ENCODE results near the gene CIART.
A peak's percentile ranks its signal among the peaks of the same experiment; 100 is the strongest.

The CIART gene

DNA sequence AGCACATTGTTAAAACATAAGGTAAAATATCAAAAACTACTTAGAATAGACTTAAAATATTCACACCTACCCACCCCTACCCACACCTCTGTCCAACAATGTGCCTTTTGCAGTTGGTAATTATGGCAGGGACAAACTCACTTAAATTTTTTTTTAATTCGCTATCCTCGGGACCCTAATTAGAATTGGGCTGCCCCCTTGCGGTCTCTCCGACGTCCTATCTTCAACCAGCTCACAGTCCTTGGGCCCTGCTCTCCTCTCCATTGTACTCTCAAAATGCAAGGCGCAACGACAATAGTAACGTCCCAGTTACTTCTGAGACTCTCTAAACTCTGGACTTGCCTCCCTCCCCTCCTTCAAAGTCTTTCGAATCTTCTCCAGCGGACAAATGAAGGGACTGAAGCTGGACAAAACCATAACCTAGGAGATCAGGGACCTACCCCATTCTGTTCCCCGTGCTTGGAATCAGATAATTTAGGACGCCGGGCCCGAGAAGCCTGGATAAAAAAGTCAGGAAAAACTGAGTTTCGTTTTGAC lies 1.1 kb upstream of the CIART start:
- ATAC-seq, result peak; percentile 90

DNA sequence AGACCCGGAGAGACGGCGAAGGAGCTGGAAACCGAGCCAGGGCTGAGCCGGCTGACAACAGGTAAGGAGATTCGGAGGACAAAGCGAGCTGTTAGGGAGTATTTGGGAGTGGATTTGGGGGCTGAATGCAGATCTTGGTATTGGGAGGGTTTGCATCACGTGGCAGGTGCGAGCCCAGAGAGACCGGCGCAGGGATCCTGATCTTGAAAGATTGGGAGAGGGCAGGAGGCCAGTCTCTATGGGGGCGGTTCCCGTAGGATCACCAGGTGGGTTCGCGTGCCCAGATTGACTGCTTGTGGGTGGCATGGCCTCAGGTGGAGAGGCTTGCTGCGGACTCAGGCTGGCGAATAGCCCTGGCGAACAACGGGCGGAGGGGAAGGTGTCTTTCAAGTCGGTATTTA lies 204 bp downstream of the CIART start:
- TF ChIP-seq ISL1 (CRISPR knock-in tag; IDR thresholded peaks at IDR 0.05), result no peak
- TF ChIP-seq RARB (CRISPR knock-in tag; IDR thresholded peaks at IDR 0.05), result no peak
- no peak for TF ChIP-seq BACH2 (CRISPR knock-in tag; IDR thresholded peaks at IDR 0.05; ENCODE audit: borderline replicate concordance)
- TF ChIP-seq, protein P1, sequence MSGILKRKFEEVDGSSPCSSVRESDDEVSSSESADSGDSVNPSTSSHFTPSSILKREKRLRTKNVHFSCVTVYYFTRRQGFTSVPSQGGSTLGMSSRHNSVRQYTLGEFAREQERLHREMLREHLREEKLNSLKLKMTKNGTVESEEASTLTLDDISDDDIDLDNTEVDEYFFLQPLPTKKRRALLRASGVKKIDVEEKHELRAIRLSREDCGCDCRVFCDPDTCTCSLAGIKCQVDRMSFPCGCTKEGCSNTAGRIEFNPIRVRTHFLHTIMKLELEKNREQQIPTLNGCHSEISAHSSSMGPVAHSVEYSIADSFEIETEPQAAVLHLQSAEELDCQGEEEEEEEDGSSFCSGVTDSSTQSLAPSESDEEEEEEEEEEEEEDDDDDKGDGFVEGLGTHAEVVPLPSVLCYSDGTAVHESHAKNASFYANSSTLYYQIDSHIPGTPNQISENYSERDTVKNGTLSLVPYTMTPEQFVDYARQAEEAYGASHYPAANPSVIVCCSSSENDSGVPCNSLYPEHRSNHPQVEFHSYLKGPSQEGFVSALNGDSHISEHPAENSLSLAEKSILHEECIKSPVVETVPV (CRISPR knock-in tag; IDR thresholded peaks at IDR 0.05), result no peak
- TF ChIP-seq TOX (CRISPR knock-in tag; IDR thresholded peaks at IDR 0.05; ENCODE audit: borderline replicate concordance), result no peak
- TF ChIP-seq, protein P2, sequence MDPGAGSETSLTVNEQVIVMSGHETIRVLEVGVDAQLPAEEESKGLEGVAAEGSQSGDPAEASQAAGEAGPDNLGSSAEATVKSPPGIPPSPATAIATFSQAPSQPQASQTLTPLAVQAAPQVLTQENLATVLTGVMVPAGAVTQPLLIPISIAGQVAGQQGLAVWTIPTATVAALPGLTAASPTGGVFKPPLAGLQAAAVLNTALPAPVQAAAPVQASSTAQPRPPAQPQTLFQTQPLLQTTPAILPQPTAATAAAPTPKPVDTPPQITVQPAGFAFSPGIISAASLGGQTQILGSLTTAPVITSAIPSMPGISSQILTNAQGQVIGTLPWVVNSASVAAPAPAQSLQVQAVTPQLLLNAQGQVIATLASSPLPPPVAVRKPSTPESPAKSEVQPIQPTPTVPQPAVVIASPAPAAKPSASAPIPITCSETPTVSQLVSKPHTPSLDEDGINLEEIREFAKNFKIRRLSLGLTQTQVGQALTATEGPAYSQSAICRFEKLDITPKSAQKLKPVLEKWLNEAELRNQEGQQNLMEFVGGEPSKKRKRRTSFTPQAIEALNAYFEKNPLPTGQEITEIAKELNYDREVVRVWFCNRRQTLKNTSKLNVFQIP (CRISPR knock-in tag; IDR thresholded peaks at IDR 0.05; ENCODE audit: borderline replicate concordance, low read depth), result no peak
- TF ChIP-seq GLIS3 (CRISPR knock-in tag; IDR thresholded peaks at IDR 0.05), result no peak
- TF ChIP-seq ZNF70 (CRISPR knock-in tag; IDR thresholded peaks at IDR 0.05), result no peak
- no peak for TF ChIP-seq ZFP3 (CRISPR knock-in tag; IDR thresholded peaks at IDR 0.05)
- TF ChIP-seq, protein P3, sequence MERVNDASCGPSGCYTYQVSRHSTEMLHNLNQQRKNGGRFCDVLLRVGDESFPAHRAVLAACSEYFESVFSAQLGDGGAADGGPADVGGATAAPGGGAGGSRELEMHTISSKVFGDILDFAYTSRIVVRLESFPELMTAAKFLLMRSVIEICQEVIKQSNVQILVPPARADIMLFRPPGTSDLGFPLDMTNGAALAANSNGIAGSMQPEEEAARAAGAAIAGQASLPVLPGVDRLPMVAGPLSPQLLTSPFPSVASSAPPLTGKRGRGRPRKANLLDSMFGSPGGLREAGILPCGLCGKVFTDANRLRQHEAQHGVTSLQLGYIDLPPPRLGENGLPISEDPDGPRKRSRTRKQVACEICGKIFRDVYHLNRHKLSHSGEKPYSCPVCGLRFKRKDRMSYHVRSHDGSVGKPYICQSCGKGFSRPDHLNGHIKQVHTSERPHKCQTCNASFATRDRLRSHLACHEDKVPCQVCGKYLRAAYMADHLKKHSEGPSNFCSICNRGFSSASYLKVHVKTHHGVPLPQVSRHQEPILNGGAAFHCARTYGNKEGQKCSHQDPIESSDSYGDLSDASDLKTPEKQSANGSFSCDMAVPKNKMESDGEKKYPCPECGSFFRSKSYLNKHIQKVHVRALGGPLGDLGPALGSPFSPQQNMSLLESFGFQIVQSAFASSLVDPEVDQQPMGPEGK (CRISPR knock-in tag; IDR thresholded peaks at IDR 0.05; ENCODE audit: borderline replicate concordance), result no peak
- no peak for TF ChIP-seq ZNF565 (CRISPR knock-in tag; conservative IDR thresholded peaks at IDR 0.05; ENCODE audit: low read depth)
- no peak for TF ChIP-seq ZNF8 (CRISPR knock-in tag; IDR thresholded peaks at IDR 0.05)
- no peak for ATAC-seq

More for the DNA sequence above, 1.1 kb upstream of the CIART start:
- no peak for TF ChIP-seq TCF4 (CRISPR knock-in tag; IDR thresholded peaks at IDR 0.05; ENCODE audit: borderline replicate concordance)
- TF ChIP-seq, protein P2 (CRISPR knock-in tag; IDR thresholded peaks at IDR 0.05; ENCODE audit: borderline replicate concordance, low read depth), result no peak
- no peak for TF ChIP-seq ZNF8 (CRISPR knock-in tag; IDR thresholded peaks at IDR 0.05)
- TF ChIP-seq, protein P4, sequence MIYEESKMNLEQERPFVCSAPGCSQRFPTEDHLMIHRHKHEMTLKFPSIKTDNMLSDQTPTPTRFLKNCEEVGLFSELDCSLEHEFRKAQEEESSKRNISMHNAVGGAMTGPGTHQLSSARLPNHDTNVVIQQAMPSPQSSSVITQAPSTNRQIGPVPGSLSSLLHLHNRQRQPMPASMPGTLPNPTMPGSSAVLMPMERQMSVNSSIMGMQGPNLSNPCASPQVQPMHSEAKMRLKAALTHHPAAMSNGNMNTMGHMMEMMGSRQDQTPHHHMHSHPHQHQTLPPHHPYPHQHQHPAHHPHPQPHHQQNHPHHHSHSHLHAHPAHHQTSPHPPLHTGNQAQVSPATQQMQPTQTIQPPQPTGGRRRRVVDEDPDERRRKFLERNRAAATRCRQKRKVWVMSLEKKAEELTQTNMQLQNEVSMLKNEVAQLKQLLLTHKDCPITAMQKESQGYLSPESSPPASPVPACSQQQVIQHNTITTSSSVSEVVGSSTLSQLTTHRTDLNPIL (CRISPR knock-in tag; IDR thresholded peaks at IDR 0.05; ENCODE audit: low read depth), result no peak
- TF ChIP-seq GLIS3 (CRISPR knock-in tag; IDR thresholded peaks at IDR 0.05), result no peak
- TF ChIP-seq ISL1 (CRISPR knock-in tag; IDR thresholded peaks at IDR 0.05), result no peak
- no peak for TF ChIP-seq ZFP30 (CRISPR knock-in tag; IDR thresholded peaks at IDR 0.05)

DNA sequence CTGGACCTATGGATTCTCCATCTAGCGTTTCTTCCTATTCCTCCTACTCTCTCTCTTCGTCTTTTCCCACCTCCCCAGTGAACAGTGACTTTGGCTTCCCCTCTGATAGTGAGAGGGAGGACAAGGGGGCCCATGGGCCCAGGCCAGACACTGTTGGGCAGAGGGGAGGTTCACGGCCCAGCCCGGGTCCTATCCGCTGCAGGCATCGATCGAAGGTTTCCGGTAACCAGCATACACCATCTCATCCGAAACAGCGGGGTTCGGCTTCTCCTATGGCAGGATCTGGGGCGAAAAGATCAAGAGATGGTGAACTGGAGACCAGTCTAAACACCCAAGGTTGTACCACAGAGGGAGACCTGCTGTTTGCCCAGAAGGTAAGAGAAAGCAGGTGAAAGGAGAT lies 906 bp downstream of the CIART start:
- ATAC-seq, result no peak
- no peak for TF ChIP-seq PPARA (CRISPR knock-in tag; IDR thresholded peaks at IDR 0.05; ENCODE audit: borderline replicate concordance)
- TF ChIP-seq, protein P2 (CRISPR knock-in tag; IDR thresholded peaks at IDR 0.05; ENCODE audit: borderline replicate concordance, low read depth), result no peak
- no peak for TF ChIP-seq SNAI2 (CRISPR knock-in tag; IDR thresholded peaks at IDR 0.05)
- no peak for TF ChIP-seq ZNF70 (CRISPR knock-in tag; IDR thresholded peaks at IDR 0.05)
- TF ChIP-seq ISL1 (CRISPR knock-in tag; IDR thresholded peaks at IDR 0.05), result no peak
- TF ChIP-seq TCF4 (CRISPR knock-in tag; IDR thresholded peaks at IDR 0.05; ENCODE audit: borderline replicate concordance), result no peak
- no peak for TF ChIP-seq ARNTL (CRISPR knock-in tag; IDR thresholded peaks at IDR 0.05; ENCODE audit: borderline replicate concordance, low read depth)
- no peak for TF ChIP-seq RARB (CRISPR knock-in tag; IDR thresholded peaks at IDR 0.05)
- TF ChIP-seq OSR1 (CRISPR knock-in tag; IDR thresholded peaks at IDR 0.05), result no peak
- TF ChIP-seq GLIS3 (CRISPR knock-in tag; IDR thresholded peaks at IDR 0.05), result no peak
- no peak for TF ChIP-seq TOX (CRISPR knock-in tag; IDR thresholded peaks at IDR 0.05; ENCODE audit: borderline replicate concordance)
- TF ChIP-seq, protein P4 (CRISPR knock-in tag; IDR thresholded peaks at IDR 0.05; ENCODE audit: low read depth), result no peak
- no peak for TF ChIP-seq CSDC2 (CRISPR knock-in tag; IDR thresholded peaks at IDR 0.05)
- TF ChIP-seq ZC3H10 (CRISPR knock-in tag; IDR thresholded peaks at IDR 0.05), result no peak
- no peak for TF ChIP-seq ZFP3 (CRISPR knock-in tag; IDR thresholded peaks at IDR 0.05)
- TF ChIP-seq ZFP30 (CRISPR knock-in tag; IDR thresholded peaks at IDR 0.05), result no peak
- TF ChIP-seq, protein P1 (CRISPR knock-in tag; IDR thresholded peaks at IDR 0.05), result no peak
